Embryonic facial prominence (tissue), 1 donor: ENCODE data around the gene MIAT.
"Not testable (repeated sequence)": the region's sequence is repeated elsewhere in the genome, so short reads cannot be mapped to it uniquely, and the experiment has no call there.

Experiments used
- DNase-seq: peaks from one replicate; pipeline ENCODE4 v3.0.0-alpha.2; 2016; ENCODE audit errors: extremely low spot score

MIAT gene

DNA sequence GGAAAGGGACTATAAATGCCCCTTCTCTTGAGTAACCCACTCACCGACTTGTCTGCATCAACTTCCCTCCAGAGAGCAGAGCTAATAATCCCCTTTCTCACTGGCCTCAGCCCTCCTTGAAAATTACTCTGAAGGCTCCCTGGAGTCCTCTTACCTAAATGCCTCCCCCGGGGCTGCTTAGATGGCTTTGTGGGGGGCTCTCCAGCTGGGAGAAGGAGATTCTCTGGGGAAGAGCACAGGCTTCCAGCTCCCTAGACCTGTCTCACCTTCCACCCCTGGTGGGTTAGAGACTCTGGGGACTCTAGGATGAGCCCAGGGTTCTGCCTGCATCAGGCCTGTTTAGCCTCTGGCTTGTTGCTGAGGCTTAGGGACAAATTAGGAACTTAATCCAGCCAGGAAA, 39.8 kb downstream of the MIAT start:
- no peak for DNase-seq

DNA sequence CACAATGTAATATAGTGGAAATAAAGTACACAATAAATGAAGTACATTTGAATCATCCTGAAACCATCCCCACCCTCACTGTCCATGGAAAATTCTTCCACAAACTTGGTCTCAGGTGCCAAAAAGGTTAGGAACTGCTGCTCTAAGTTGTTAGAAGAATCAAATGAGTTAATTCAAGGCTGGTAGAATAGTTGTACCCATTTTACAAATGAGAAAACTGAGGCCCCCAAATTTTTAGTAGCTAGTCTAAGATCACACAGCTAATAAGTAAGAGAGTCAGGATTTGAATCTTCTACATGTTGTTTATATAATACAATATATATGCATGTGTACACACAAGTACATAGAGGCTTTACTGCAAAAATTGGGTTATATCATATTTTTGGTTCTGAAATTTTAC, 43.1 kb downstream of the MIAT start:
- no peak for DNase-seq

DNA sequence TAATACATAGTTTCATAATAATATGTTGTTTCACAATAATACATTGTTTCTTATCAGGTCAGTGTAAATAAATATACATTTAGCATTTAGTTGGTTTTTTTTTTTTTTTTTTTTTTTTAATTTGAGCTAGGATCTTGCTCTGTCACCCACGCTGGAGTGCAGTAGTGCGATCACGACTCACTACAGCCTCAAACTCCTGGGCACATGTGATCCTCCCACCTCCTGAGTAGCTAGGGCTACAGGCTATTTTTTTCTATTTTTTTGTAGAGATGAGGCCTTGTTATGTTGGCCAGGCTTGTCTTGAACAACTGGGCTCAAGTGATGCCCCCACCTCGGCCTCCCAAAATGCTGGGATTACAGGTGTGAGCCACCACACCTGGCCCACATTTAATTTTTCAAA, 43.5 kb downstream of the MIAT start:
- no peak for DNase-seq

DNA sequence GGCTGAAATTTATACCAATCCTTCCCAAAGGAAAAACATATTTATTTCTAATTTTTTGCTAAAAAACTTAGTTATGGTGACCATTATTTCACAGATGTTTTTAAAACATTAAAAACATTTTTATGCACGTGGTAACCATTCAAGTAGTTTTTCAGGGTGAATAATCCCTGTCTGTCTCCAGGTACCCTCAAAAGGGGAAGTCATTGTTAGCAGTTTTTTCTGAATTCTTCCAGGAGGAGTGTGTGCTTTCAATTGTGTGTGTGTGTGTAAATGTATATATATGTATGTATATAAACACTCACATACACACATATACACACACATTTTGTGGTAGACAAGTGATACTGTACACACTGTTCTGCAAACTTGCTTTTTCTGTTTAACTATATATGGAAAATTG, 43.9 kb downstream of the MIAT start:
- no peak for DNase-seq

DNA sequence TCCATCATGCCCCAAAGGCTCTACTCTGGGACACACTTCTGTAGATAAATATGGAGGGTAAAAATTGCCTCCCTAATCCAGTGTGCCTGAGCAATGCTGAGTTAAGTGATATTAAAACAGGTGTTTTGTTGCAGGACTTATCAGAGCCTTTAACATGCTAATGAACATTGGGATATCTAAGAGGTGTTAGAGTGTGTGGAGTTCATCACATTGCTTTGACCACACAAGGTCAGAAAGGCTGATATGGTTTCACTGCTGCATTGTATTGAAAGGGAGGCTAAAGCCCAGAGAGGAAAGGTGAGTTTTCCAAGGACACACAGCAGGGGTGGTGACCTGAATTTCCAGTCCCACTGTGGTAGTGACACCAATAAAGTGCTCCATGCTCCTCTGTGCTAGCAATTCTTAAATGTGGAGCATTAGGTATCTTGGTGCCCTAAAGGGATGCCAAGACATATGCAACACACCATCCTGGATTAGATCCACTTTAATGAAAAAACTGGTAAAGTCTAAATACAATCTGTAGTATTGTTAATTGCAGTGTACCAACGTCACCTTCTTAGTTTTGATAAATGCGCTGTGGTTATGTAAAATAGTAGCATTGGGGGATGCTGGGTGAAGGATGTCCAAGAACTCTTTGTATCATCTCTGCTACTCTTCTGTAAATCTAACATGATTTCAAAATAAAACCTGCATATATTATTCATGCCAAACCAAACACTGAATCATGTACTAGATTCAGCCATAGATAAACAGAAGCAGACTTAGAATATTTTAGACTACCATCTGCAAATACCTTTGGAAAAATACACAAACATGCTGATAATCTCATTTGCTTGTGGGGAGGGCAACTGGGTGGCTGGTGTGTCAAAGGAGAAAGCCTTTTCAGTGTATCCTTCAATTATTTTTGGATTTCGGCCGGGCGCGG, 45.8 kb downstream of the MIAT start:
- DNase-seq, result no peak

DNA sequence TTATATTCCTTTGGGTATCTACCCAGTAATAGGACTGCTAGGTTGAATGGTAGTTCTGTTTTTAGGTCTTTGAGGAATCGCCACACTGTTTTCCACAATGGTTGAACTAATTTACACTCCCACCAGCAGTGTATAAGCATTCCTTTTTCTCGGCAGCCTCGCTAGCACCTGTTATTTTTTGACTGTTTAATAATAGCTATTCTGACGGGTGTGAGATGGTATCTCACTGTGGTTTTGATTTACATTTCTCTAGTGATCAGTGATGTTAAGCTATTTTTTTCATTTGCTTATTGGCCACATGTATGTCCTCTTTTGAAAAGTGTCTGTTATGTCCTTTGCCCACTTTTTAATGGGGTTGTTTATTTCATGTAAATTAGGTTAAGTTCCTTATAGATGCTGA, 48.0 kb downstream of the MIAT start:
- DNase-seq, result not testable (repeated sequence)

DNA sequence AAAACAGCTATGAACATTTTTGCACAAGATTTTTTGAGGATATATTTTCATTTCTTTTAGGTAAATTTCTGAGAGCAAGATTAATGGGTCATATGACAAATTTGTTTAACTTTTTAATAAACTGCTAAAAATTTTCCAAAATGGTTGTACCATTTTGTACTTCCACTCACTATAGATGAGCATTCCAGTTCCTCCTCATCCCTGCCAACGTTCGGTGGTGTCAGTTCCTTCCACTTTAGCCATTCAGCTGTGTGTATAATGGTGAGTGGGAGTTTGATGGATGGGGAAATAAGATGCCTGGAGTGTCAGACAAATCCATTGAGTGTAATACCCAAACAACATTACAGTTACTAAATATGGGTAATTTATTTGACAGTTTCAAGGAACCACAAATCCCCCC, 49.7 kb downstream of the MIAT start:
- no peak for DNase-seq

DNA sequence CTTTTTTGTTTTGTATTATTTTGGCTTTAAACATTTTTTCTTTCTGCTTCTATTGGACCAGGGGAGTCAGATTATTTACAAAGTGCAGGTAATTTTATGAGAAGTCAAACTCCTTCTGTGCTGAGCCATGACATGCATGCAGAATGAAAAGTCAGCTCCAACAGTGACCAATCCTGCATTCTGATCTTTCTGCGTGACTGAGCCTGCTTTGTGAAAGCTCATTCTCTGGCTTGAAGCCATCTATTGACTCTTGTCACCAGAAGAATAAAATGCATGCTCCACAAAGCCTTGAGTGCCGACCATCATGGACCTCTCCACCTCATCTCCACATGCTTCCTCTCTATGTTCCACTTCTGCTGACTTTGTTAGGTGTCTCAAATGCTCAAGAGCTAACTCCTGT, 50.2 kb downstream of the MIAT start:
- DNase-seq, result no peak

DNA sequence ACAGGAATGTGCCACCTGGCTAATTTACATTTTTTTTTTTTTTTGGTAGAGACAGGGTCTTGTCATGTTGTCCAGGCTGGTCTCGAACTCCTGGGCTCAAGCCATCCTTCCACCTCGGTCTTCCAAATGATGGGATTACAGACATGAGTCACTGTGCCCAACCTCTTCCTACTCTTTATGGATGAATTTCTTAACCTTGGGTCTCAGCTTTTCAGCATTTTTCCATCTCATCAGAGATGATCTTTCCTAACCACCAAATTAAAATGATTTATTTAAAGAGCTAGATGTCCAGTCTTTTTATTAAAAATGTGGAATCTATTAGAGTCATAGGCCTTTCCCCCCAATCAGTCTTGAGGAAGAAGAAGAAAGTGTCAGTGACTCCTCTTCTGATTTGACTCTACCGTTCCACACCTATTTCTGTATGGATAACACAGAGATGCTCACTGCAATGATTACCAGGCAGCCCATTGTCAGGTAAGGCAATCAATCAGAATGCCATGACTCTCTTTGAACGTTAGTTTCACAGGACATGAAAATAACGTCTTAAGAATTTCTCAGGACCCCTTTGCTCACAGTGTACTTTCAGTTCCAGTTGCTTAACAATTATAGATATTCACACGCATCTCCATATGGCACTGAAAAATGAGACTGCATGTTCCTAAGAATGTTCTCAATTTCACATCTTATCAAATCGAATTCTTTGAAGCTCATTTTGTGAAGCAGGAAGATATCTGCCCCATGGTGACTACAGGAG, 51.0 kb downstream of the MIAT start:
- no peak for DNase-seq

DNA sequence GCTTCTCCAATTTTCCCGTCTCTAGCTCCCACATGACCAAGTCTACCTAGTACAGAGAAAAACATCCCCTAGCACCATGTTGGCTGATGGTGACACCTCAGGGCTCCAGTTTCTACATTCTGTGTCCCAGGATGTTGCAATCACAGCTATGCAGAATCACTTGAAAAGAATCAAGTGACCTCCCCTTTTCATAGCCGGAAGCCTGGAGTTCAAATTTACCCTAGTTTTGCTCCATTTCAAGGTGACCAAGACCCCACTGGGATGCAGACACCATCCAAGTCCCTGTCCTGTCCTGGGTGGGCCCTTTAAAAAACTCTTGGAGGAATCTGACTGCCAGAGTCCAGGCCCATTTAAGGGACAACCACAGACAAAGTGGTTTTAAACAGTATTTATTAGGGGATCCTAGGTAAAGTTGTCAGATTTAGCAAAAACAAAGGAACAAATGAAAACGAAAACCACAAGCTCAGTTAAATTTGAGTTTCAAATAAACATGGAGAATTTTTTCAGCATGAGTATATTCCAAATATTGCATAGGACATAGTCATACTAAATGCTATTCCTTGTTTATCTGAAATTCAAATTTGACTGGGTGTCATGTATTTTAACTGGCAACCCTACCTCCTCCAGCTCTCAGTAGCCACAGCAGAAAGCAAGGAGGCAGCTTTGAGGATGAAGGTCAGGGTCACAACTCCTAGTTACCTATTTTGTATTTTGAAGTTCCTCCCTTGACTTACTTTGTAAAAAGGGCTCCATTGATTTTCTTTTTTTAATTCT, 52.4 kb downstream of the MIAT start:
- DNase-seq, result no peak

DNA sequence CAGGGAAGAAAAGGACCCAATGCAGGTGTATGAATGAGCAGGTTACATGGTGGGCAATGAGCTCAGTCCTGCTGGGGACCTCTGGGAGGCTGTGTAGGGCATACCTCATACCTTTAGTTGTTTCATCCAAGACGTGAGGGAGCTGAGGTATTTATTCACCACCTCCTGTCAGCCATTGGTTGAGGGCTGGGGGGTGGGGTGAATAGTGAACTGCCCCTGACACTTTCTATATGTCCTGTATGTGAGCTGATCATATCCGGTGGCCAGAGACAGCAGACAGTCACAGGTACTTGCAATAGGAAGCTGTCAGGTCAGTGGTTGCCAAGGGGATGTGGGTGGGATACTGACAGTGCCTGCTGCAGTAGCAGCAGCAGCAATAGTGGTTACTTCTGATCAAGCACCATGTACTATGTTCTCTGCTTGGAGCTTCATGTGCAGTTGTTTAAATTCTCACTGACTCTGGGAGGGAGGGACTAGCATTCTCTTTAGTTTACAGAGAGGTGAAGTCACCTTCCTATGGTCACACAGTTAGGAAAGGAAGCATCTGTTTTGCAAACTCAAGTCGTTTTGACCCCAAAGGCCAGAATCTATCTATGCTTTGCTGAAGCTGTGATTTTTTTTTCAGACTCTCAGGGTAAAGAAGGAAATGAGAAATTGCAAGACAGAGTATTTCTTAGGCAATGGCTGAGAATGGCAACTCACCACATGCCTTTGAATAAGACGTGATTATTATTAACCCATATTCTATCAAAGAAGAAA, 54.0 kb downstream of the MIAT start:
- DNase-seq, result no peak

DNA sequence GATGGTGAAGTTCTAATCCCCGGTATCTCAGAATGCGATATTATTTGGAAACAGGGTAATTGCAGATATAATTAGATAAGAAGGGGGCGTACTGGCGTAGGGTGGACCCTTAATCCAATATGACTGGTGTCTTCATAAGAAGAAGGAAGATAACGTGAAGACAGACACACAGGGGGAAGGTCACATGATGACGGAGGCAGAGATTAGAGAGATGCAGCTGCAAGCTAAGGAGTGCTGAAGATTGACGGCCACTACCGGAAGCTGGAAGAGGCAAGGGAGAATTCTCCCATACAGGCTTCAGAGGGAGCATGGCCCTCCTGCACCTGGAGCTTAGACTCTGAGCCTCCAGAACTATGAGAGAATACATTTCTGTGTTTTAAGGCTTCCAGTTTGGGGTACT, 54.8 kb downstream of the MIAT start:
- no peak for DNase-seq

DNA sequence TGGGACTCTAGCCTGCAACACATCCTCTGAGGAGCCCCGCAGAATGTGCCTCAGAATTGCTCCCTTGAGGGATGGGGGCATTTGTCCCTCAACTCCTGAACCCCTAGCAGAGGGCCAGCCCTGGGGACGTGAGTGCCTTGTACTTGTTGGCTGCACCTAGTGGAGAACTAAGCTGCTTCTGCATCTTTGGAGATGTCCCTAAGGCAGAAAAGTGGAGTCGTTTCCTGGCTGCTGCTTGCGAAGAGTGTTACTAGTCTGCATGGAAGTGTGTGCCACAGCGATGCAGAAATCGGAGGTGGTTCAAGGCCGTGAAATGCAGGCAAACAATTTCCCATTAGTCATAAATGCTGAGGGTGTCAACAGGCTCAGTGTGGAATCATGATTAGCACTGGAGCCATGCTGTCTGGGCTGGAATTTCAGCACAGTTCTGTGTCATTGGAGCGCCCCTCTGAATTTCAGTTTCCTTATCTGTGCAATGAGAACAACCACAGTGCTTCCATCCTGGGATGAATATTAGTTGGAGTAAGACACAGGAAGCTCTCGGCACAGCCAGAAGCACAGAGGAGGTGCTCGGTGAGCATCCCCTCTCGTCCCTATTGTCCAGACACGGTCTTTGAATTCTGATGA, 56.5 kb downstream of the MIAT start:
- DNase-seq, result no peak

DNA sequence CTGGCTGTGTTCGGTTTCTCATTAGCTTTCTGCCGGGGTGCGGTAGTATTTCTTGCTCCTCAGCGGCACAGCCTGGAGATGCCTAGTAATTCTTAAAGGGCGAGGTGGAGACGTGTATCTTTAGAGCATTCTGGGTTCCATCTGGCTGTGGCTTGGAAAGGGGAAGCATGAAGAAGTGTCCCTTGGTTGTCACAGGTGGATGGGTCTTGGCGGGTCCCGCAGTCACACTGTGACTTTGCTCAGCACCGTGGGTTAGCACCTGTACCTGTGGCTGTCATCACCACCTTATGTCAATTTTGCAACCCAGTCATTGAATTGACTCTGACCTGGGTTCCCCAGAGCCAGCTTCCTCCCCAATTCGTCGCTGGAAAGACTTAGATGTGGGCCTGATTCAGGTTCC, 57.6 kb downstream of the MIAT start:
- no peak for DNase-seq

DNA sequence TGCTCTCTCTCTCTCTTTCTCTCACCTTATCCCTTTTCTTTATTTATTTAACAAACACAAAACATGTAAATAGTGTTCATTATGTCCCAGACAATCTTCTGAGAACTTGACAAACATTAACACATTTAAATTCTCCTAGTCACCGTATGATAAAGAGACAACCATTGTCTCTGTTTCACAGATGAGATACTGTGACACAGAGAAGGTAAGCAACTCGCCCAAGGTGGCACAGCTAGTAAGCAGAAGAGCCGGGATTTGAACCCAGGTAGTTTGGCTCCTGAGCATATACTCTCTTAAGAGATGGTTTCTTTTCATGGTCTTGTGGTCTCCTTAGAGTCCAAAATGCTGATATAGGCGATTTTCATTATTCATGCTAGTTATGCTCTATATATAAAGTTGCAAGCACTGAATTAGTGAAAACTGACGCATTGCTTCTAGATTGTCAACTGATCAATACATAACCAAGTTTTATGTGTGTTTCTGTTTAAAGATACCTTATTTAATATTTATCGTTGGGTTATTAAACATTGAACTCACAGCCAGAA, 58.1 kb downstream of the MIAT start:
- DNase-seq, result no peak

DNA sequence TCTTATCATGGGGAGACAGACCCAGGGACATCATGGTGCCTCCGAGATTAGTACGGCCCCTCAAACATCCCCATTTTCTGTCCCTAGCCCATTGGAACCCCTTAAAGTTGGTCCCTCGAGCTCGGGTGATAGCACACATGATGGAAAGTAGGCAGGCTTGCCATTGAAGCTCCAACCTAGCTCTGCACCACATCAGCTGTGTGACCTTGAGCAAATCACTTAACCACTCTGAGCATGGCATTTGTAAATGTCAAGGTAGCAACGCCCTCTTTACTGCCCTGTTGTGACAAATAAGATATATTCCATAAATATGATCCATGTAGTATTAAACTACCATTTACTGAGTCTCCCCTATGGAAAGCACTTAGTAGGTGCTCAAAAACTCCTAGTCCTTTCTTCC, 61.1 kb downstream of the MIAT start:
- DNase-seq, result no peak

DNA sequence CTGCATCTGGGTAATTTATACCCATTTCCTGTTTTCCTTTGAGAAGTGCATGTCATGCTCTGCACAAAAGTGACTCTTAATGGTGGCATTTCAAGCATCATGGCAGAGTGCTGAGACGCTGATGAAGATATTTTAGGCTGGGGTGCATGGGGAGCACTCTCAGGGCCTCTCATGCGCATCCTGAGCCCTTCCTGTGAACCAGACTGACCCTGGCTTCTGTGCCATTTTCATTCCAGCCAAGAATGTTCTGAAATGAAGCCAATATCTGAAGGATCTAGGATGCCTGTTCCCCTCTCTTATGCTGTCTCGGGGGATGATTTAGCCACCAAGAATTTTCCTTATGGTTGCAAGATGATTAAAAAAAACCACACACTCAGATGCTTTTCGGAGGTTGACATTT, 61.5 kb downstream of the MIAT start:
- DNase-seq, result no peak

DNA sequence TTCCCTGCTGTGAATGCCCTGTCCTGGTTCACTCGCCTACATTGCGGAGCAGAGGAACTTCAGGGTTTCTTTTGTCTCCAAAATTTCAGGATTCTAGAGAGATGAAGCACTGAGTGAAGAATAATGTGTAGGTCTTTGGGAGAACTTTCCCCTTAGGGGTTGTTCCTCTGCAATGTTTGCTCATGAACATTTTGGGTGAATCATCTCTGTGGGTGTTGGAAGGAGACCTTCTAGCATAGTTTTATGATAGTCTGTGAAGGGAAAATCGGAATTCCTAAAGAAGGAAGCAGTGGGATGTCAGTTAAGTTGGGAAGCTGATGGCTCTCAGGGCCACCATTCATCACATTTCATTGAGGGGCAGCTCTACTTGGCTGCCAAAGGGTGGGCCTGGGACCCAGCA, 64.8 kb downstream of the MIAT start:
- no peak for DNase-seq

DNA sequence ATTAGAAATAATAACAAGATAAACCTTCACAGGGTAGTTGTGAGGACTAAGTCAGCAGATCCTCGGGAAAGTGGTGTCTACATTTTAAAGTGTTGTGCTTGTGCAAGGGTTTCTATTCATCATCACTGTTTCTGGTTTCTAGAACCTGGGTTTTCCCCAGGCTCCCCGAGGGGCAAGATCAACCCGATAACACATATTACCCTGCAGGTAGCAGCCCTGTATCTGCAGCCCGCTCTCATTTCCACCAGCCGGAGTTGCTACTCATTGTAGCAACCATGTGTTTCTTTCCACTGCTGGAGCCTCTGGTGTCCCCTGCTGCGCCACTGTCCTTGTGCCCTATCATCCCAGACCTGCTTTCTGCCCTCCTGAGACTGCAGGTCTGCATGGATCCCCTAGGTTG, 67.0 kb downstream of the MIAT start:
- no peak for DNase-seq

DNA sequence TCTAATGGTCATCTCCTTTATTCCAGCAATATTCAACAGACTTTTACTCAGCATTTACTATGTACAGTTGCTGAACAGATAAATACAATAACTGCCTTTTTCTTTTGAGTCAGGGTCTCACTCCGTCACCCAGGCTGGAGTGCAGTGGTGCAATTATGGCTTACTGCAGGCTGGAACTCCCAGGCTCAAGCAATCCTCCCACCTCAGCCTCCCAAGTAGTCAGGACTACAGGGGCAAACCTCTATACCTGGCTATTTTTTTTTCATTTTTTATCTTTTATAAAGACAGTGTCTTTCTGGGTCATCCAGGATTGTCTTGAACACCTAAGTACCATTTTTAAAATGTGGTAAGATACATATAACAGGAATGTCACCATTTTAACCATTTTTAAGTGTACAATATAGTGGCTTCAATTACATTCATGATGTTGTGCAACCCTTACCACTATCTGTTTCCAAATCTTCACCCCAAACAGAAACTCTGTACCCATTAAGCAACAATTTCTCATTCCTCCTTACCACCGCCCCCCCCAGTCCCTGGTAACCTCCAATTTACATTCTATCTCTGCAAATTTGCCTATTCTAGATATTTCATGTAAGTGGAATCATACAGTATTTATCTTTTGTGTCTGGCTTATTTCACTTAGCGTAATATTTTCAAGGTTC, 67.8 kb downstream of the MIAT start:
- no peak for DNase-seq
